GM18861 (cell line): ENCODE data around the gene INSR.
"Not testable (repeated sequence)": the region's sequence is repeated elsewhere in the genome, so short reads cannot be mapped to it uniquely, and the experiment has no call there.

Experiments
- ATAC-seq: cut with Tn5 transposase; IDR thresholded peaks from one replicate; pipeline ENCODE4 v1.9.1; 2021; ENCODE audit not compliant: unreplicated experiment

INSR gene

GRCh38 chr19:7224995-7225394 lies 69.2 kb downstream of the INSR start:
- ATAC-seq: no peak

GRCh38 chr19:7224209-7224686 lies 70.0 kb downstream of the INSR start:
- no peak for ATAC-seq

- ATAC-seq: no peak
Measured at GRCh38 chr19:7223429-7223828, 70.8 kb downstream of the INSR start.

GRCh38 chr19:7219056-7219455 lies 75.2 kb downstream of the INSR start:
- no peak for ATAC-seq

- ATAC-seq: no peak
Measured at GRCh38 chr19:7217861-7218260, 76.4 kb downstream of the INSR start.

- no peak for ATAC-seq
Measured at GRCh38 chr19:7216373-7216902, 77.8 kb downstream of the INSR start.

GRCh38 chr19:7215176-7215575 lies 79.0 kb downstream of the INSR start:
- ATAC-seq: no peak

- ATAC-seq: no peak
Measured at GRCh38 chr19:7214324-7215089, 79.7 kb downstream of the INSR start.

GRCh38 chr19:7213628-7214323 lies 80.4 kb downstream of the INSR start:
- no peak for ATAC-seq

GRCh38 chr19:7211191-7211951 lies 82.8 kb downstream of the INSR start:
- no peak for ATAC-seq

GRCh38 chr19:7210359-7210758 lies 83.9 kb downstream of the INSR start:
- ATAC-seq: no peak

GRCh38 chr19:7209597-7210325 lies 84.5 kb downstream of the INSR start:
- not testable (repeated sequence) for ATAC-seq

GRCh38 chr19:7209036-7209435 lies 85.2 kb downstream of the INSR start:
- ATAC-seq: not testable (repeated sequence)

- no peak for ATAC-seq
Measured at GRCh38 chr19:7203332-7203731, 90.9 kb downstream of the INSR start.

GRCh38 chr19:7202888-7203287 lies 91.3 kb downstream of the INSR start:
- no peak for ATAC-seq

GRCh38 chr19:7200736-7201135 lies 93.5 kb downstream of the INSR start:
- no peak for ATAC-seq

GRCh38 chr19:7199613-7200533 lies 94.3 kb downstream of the INSR start:
- no peak for ATAC-seq

- peak; percentile 74 for ATAC-seq
Measured at GRCh38 chr19:7197760-7198696, 96.2 kb downstream of the INSR start.
